Endometrium (tissue), 2 donors: Measurements from ENCODE around the gene CAPN11.

ENCODE experiments used
- FAIRE-seq: peaks from 2 replicates; lab custom pipeline; 2012; peaks lifted over from hg19 to GRCh38; lab: Jason Lieb, UNC
- donor health status: control.
- donor health status: control.

The CAPN11 gene

GRCh38 chr6:44214307-44214706, 55.7 kb downstream of the CAPN11 start:
- FAIRE-seq, result no peak

- no peak for FAIRE-seq
Measured at GRCh38 chr6:44216677-44217331, 58.2 kb downstream of the CAPN11 start, which contains the start of gene MYMX. TSS of gene MYMX (plus strand) at chr6:44216926. CDS start at chr6:44217472, 546 bp downstream.

GRCh38 chr6:44217332-44218143, 58.9 kb downstream of the CAPN11 start:
- FAIRE-seq, result no peak

GRCh38 chr6:44219053-44219814, 60.6 kb downstream of the CAPN11 start:
- FAIRE-seq, result no peak

- no peak for FAIRE-seq
Measured at GRCh38 chr6:44219815-44220784, 61.5 kb downstream of the CAPN11 start.

GRCh38 chr6:44220913-44221290, 62.3 kb downstream of the CAPN11 start:
- FAIRE-seq, result no peak

- FAIRE-seq, result no peak
Measured at GRCh38 chr6:44221291-44221960, 62.8 kb downstream of the CAPN11 start.

GRCh38 chr6:44221961-44222335, 63.3 kb downstream of the CAPN11 start:
- FAIRE-seq, result no peak

- FAIRE-seq, result no peak
Measured at GRCh38 chr6:44222486-44223318, 64.1 kb downstream of the CAPN11 start.

- no peak for FAIRE-seq
Measured at GRCh38 chr6:44223319-44224028, 64.9 kb downstream of the CAPN11 start, which contains the start of gene SLC29A1. TSS of gene SLC29A1 (plus strand) at chr6:44223595. CDS start at chr6:44227314, 3,719 bp downstream.

GRCh38 chr6:44224029-44224964, 65.7 kb downstream of the CAPN11 start:
- FAIRE-seq, result no peak

GRCh38 chr6:44224965-44225305, 66.3 kb downstream of the CAPN11 start:
- no peak for FAIRE-seq

GRCh38 chr6:44225579-44226325, 67.1 kb downstream of the CAPN11 start:
- no peak for FAIRE-seq

GRCh38 chr6:44226368-44227147, 67.9 kb downstream of the CAPN11 start:
- no peak for FAIRE-seq

- FAIRE-seq, result no peak
Measured at GRCh38 chr6:44227148-44227793, 68.7 kb downstream of the CAPN11 start.

GRCh38 chr6:44228031-44228430, 69.4 kb downstream of the CAPN11 start:
- no peak for FAIRE-seq
